ENCODE data around the gene BCAT1. TPM values are rescaled to one million over a fixed set of nuclear protein-coding genes. Genes with fewer than 3 reads are reported as not detected.

BCAT1 gene
- total and polyA plus RNA-seq, 2 of the 8 experiments (the other 6 are each of a cell fraction or from before 2014, with no cell fraction given): 19.7 to 263 TPM

DNA sequence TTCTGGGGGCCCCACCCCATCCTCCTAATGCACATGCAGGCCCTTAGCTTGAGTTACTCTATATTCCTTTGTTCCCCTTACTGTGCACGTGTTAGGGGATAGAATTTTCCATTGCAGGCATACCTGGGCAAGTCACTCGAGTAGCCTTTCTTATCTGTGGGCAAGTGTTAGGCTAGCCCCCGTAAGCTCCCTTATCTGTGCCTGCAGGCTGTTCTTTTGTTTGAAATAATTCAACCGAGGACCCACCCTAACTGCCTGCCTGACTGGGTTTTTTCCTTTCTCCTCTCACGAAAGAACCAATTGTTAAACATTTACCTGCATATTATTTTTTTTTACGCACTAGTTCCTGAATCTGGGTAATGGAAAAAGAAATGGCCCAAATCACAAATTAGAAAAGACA lies 21.3 kb upstream of the BCAT1 start (continued):
- no peak for TF ChIP-seq BACH1 (IDR thresholded peaks at IDR 0.05; ENCODE audit: low read length)
- TF ChIP-seq USF2 (IDR thresholded peaks at IDR 0.05; ENCODE audit: low read length): no peak
- TF ChIP-seq, protein P1, sequence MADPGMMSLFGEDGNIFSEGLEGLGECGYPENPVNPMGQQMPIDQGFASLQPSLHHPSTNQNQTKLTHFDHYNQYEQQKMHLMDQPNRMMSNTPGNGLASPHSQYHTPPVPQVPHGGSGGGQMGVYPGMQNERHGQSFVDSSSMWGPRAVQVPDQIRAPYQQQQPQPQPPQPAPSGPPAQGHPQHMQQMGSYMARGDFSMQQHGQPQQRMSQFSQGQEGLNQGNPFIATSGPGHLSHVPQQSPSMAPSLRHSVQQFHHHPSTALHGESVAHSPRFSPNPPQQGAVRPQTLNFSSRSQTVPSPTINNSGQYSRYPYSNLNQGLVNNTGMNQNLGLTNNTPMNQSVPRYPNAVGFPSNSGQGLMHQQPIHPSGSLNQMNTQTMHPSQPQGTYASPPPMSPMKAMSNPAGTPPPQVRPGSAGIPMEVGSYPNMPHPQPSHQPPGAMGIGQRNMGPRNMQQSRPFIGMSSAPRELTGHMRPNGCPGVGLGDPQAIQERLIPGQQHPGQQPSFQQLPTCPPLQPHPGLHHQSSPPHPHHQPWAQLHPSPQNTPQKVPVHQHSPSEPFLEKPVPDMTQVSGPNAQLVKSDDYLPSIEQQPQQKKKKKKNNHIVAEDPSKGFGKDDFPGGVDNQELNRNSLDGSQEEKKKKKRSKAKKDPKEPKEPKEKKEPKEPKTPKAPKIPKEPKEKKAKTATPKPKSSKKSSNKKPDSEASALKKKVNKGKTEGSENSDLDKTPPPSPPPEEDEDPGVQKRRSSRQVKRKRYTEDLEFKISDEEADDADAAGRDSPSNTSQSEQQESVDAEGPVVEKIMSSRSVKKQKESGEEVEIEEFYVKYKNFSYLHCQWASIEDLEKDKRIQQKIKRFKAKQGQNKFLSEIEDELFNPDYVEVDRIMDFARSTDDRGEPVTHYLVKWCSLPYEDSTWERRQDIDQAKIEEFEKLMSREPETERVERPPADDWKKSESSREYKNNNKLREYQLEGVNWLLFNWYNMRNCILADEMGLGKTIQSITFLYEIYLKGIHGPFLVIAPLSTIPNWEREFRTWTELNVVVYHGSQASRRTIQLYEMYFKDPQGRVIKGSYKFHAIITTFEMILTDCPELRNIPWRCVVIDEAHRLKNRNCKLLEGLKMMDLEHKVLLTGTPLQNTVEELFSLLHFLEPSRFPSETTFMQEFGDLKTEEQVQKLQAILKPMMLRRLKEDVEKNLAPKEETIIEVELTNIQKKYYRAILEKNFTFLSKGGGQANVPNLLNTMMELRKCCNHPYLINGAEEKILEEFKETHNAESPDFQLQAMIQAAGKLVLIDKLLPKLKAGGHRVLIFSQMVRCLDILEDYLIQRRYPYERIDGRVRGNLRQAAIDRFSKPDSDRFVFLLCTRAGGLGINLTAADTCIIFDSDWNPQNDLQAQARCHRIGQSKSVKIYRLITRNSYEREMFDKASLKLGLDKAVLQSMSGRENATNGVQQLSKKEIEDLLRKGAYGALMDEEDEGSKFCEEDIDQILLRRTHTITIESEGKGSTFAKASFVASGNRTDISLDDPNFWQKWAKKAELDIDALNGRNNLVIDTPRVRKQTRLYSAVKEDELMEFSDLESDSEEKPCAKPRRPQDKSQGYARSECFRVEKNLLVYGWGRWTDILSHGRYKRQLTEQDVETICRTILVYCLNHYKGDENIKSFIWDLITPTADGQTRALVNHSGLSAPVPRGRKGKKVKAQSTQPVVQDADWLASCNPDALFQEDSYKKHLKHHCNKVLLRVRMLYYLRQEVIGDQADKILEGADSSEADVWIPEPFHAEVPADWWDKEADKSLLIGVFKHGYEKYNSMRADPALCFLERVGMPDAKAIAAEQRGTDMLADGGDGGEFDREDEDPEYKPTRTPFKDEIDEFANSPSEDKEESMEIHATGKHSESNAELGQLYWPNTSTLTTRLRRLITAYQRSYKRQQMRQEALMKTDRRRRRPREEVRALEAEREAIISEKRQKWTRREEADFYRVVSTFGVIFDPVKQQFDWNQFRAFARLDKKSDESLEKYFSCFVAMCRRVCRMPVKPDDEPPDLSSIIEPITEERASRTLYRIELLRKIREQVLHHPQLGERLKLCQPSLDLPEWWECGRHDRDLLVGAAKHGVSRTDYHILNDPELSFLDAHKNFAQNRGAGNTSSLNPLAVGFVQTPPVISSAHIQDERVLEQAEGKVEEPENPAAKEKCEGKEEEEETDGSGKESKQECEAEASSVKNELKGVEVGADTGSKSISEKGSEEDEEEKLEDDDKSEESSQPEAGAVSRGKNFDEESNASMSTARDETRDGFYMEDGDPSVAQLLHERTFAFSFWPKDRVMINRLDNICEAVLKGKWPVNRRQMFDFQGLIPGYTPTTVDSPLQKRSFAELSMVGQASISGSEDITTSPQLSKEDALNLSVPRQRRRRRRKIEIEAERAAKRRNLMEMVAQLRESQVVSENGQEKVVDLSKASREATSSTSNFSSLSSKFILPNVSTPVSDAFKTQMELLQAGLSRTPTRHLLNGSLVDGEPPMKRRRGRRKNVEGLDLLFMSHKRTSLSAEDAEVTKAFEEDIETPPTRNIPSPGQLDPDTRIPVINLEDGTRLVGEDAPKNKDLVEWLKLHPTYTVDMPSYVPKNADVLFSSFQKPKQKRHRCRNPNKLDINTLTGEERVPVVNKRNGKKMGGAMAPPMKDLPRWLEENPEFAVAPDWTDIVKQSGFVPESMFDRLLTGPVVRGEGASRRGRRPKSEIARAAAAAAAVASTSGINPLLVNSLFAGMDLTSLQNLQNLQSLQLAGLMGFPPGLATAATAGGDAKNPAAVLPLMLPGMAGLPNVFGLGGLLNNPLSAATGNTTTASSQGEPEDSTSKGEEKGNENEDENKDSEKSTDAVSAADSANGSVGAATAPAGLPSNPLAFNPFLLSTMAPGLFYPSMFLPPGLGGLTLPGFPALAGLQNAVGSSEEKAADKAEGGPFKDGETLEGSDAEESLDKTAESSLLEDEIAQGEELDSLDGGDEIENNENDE (IDR thresholded peaks at IDR 0.05; ENCODE audit: insufficient replicate concordance, low read length): no peak
- no peak for TF ChIP-seq HDAC2 (IDR thresholded peaks at IDR 0.05; ENCODE audit: borderline replicate concordance in 1 of 2, low read depth in 2 of 2, low read length in 2 of 2)
- no peak for TF ChIP-seq ZNF274 (IDR thresholded peaks at IDR 0.05; ENCODE audit: borderline replicate concordance, extremely low read depth, low read length)
- no peak for TF ChIP-seq CBX5 (IDR thresholded peaks at IDR 0.05; ENCODE audit: low read depth, low read length)
- no peak for TF ChIP-seq ATF2 (IDR thresholded peaks at IDR 0.05; ENCODE audit: low read length)

Data from H1 (cell line).